Measurements from ENCODE around the gene RNF214. TPM values are rescaled to one million over a fixed set of nuclear protein-coding genes. Genes with fewer than 3 reads are reported as not detected.
A peak's percentile ranks its signal among the peaks of the same experiment; 100 is the strongest.

RNF214 gene
- total and polyA plus RNA-seq, 8 donors: 6.7 to 21.6 (median 11.0) TPM

DNA sequence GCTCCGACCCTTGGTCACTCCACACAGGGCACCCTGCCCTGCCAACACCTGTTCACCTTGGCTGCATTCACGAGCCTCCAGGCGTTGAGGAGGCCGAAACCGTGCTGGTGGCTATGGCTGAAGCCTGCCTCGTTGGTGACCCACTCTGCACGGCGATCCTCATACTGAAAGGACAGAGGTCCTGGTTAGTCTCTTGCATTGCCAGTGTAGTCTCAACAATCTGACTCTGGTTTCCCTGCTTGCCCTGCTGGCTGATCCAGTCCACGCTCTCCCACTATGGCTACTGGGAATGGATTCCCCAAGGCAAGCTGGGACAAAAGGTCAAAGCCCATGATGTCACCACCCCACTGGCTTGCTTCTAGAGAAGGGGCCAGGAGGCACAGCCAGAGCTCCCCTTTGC is 13.5 kb upstream of the RNF214 start:
- Histone ChIP-seq H3K4me1 (peaks cover 37 to 81% (median 63%) of the 10 kb centered on the region in 4 donors), H3K27me3 (no peaks in the 10 kb centered on the region), H3K27ac (peak overlapping the region in 4 of 5 donors; percentile 83 to 88 (median 84)), H3K4me3 (no peak overlapping the region), H3K9me3 (no peaks in the 10 kb centered on the region), H3K36me3 (peaks cover 62 to 98% (median 80%) of the 10 kb centered on the region in 4 donors)
- no peak for DNase-seq
- intact Hi-C loops (cut with DNase I; ENCODE audit: low total_unique reads): no loop called here
- 68 to 89% (median 88%) methylated on average over 8 to 9 of the region's 9 CpGs for WGBS, 5 donors
- TF ChIP-seq POLR2A (IDR thresholded peaks at IDR 0.05) (no peak), EP300 (IDR thresholded peaks at IDR 0.05) (no peak), POLR2AphosphoS5 (IDR thresholded peaks at IDR 0.05) (no peak)
- TF ChIP-seq, protein P1, sequence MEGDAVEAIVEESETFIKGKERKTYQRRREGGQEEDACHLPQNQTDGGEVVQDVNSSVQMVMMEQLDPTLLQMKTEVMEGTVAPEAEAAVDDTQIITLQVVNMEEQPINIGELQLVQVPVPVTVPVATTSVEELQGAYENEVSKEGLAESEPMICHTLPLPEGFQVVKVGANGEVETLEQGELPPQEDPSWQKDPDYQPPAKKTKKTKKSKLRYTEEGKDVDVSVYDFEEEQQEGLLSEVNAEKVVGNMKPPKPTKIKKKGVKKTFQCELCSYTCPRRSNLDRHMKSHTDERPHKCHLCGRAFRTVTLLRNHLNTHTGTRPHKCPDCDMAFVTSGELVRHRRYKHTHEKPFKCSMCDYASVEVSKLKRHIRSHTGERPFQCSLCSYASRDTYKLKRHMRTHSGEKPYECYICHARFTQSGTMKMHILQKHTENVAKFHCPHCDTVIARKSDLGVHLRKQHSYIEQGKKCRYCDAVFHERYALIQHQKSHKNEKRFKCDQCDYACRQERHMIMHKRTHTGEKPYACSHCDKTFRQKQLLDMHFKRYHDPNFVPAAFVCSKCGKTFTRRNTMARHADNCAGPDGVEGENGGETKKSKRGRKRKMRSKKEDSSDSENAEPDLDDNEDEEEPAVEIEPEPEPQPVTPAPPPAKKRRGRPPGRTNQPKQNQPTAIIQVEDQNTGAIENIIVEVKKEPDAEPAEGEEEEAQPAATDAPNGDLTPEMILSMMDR (IDR thresholded peaks at IDR 0.05): no peak

DNA sequence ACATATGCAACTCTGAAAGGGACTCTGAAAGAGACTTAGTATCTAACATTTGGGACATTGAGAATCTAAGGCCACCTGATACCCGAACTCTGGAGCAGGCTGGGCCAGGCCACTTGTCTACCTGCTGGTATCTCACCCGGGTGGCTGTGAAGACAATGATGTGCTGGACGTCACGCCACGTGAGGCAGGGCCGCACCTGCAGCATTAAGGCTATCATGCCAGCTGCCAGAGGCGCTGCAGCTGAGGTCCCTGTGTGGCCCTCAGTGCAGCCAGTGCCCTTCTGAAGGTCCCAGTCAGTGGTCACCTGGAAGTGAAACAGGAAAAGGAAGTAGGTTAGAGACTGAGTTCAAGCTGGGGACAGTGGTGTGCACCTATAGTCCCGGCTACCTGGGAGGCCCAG is 13.0 kb upstream of the RNF214 start:
- DNase-seq: peak in 1 of 2 donors; percentile 10
- TF ChIP-seq, protein P1 (IDR thresholded peaks at IDR 0.05): no peak
- no peak for TF ChIP-seq POLR2A (IDR thresholded peaks at IDR 0.05)
- no peak for TF ChIP-seq POLR2AphosphoS5 (IDR thresholded peaks at IDR 0.05)
- no peak for TF ChIP-seq EP300 (IDR thresholded peaks at IDR 0.05)

DNA sequence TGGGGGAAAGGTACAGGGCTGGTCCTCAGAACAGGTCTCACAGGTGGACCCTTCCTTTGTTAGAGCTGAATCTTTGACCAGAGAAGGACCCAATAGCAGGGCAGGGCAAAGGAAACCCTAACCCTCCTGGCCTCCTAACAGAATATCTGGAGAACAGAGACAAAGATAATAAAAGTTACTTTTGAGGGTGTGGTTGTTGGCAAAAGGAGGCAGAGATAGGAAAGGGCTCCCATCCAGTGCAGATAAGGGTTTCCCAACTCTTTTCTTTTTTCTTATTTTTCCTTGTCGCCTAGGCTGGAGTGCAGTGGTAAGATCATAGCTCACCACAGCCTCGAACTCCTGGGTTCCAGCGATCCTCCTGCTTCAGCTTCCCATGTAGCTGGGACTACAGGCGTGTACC is 12.5 kb upstream of the RNF214 start:
- DNase-seq: peak in 1 of 2 donors; percentile 5
- peaks cover 59 to 98% (median 76%) of the 10 kb centered on the region in 4 donors for H3K36me3 ChIP-seq
- TF ChIP-seq, protein P1 (IDR thresholded peaks at IDR 0.05): no peak
- TF ChIP-seq POLR2A (IDR thresholded peaks at IDR 0.05): no peak
- peak in 1 of 3 donors; percentile 15 for TF ChIP-seq POLR2AphosphoS5 (IDR thresholded peaks at IDR 0.05)
- TF ChIP-seq EP300 (IDR thresholded peaks at IDR 0.05): no peak
- no peaks in the 10 kb centered on the region for H3K27me3 ChIP-seq
- WGBS, 5 donors: 51 to 71% (median 62%) methylated on average over 4 of the region's 4 CpGs
- H3K27ac ChIP-seq: peak overlapping the region; percentile 51 to 88 (median 83)
- peaks cover 44 to 90% (median 72%) of the 10 kb centered on the region in 4 donors for H3K4me1 ChIP-seq
- H3K9me3 ChIP-seq: no peaks in the 10 kb centered on the region
- intact Hi-C loops (cut with DNase I; ENCODE audit: low total_unique reads): no loop called here
- H3K4me3 ChIP-seq: no peak overlapping the region

More for the DNA sequence above, 13.0 kb upstream of the RNF214 start:
- intact Hi-C loops (cut with DNase I; ENCODE audit: low total_unique reads): no loop called here
- H3K27ac ChIP-seq: peak overlapping the region; percentile 37 to 88 (median 83)
- H3K4me3 ChIP-seq: no peak overlapping the region
- H3K27me3 ChIP-seq: no peaks in the 10 kb centered on the region
- 61 to 83% (median 71%) methylated on average over 7 to 8 of the region's 8 CpGs for WGBS, 5 donors
- H3K4me1 ChIP-seq: peaks cover 38 to 85% (median 66%) of the 10 kb centered on the region in 4 donors
- H3K36me3 ChIP-seq: peaks cover 64 to 98% (median 79%) of the 10 kb centered on the region in 4 donors
- H3K9me3 ChIP-seq: no peaks in the 10 kb centered on the region

DNA sequence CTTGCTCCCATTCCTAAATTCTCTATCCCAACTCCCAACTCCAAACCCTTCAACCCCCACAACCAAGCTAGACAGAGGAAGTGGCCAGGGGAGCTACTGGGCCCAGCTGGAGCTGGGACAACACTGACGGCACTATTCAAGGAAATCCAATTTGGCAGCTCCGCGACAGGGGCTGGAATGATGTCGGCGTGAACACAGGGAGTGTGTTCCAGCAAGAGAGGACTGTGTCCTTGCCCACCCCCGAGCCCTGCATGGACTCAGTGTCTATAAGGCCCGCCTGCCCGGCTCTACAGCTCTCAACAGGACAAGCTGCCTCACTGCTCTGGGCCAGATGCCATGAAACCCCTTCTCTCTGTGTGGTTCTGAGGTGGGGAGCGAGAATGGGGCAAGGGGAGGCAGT is 11.9 kb upstream of the RNF214 start:
- Histone ChIP-seq H3K27me3 (no peaks in the 10 kb centered on the region), H3K4me1 (peaks cover 49 to 96% (median 77%) of the 10 kb centered on the region in 4 donors), H3K27ac (peak overlapping the region; percentile 64 to 88 (median 83)), H3K4me3 (no peak overlapping the region), H3K36me3 (peaks cover 64 to 98% (median 78%) of the 10 kb centered on the region in 4 donors), H3K9me3 (no peaks in the 10 kb centered on the region)
- 58 to 83% (median 65%) methylated on average over 1 to 9 of the region's 9 CpGs for WGBS, 5 donors
- TF ChIP-seq POLR2A (IDR thresholded peaks at IDR 0.05): no peak
- TF ChIP-seq EP300 (IDR thresholded peaks at IDR 0.05): peak; percentile 54
- TF ChIP-seq POLR2AphosphoS5 (IDR thresholded peaks at IDR 0.05): peak in 2 of 3 donors; percentile 72 to 80
- TF ChIP-seq, protein P1 (IDR thresholded peaks at IDR 0.05): no peak
- intact Hi-C loops (cut with DNase I; ENCODE audit: low total_unique reads): no loop called here
- peak in 1 of 2 donors; percentile 71 for DNase-seq

Data from stomach (tissue), 9 donors.